Trophoblast cell (in vitro differentiated cells and primary cell): ENCODE data around the gene GAB4.
"Not testable (repeated sequence)": the region's sequence is repeated elsewhere in the genome, so short reads cannot be mapped to it uniquely, and the experiment has no call there.

Experiments used
- DNase-seq, 2 donors: peaks; one replicate each; pipeline ENCODE4 v3.0.0-alpha.2; 2016
- H2AFZ ChIP-seq: 2 replicates; pipeline ENCODE4 v1.6.1; 2013; ENCODE audit warnings: low read length, moderate library complexity, mild to moderate bottlenecking; ENCODE audit not compliant: insufficient read depth, poor library complexity
- H2AK5ac ChIP-seq: 2 replicates; pipeline ENCODE4 v1.6.1; 2013; ENCODE audit warnings: mild to moderate bottlenecking, low read length
- H2BK120ac ChIP-seq: 2 replicates; pipeline ENCODE4 v1.6.1; 2013; ENCODE audit warnings: low read length, mild to moderate bottlenecking, moderate library complexity; ENCODE audit not compliant: insufficient read depth, poor library complexity
- H2BK12ac ChIP-seq: 2 replicates; pipeline ENCODE4 v1.6.1; 2013; ENCODE audit warnings: mild to moderate bottlenecking, low read length, moderate library complexity
- H2BK5ac ChIP-seq: 2 replicates; pipeline ENCODE4 v1.6.1; 2013; ENCODE audit warnings: low read length, low read depth, moderate library complexity, mild to moderate bottlenecking; ENCODE audit not compliant: poor library complexity
- H3K14ac ChIP-seq: 2 replicates; pipeline ENCODE4 v1.6.1; 2013; ENCODE audit warnings: mild to moderate bottlenecking, low read length
- H3K18ac ChIP-seq: 2 replicates; pipeline ENCODE4 v1.6.1; 2013; ENCODE audit warnings: mild to moderate bottlenecking, low read length
- H3K23ac ChIP-seq: 2 replicates; pipeline ENCODE4 v1.6.1; 2013; ENCODE audit warnings: low read length
- H3K27ac ChIP-seq: 2 replicates; pipeline ENCODE4 v1.5.1; 2013; ENCODE audit warnings: low read depth, mild to moderate bottlenecking, inconsistent platforms, low read length, moderate library complexity
- H3K27me3 ChIP-seq: 2 replicates; pipeline ENCODE4 v1.6.1; 2013; ENCODE audit warnings: inconsistent platforms, mild to moderate bottlenecking, low read length, moderate library complexity; ENCODE audit not compliant: insufficient read depth
- H3K36me3 ChIP-seq, 2 experiments: 1 replicate in 1 of 2; 2 replicates in 1 of 2; pipeline ENCODE4 v1.6.1; 2013; ENCODE audit warnings: low read length in 2 of 2, mild to moderate bottlenecking in 2 of 2, moderate library complexity in 1 of 2; ENCODE audit not compliant: insufficient read depth in 2 of 2, control insufficient read depth in 1 of 2
- H3K4ac ChIP-seq: 2 replicates; pipeline ENCODE4 v1.6.1; 2013; ENCODE audit warnings: low read depth, mild to moderate bottlenecking, low read length, moderate library complexity
- H3K4me1 ChIP-seq, 2 experiments: 1 replicate in 1 of 2; 2 replicates in 1 of 2; pipeline ENCODE4 v1.6.1; 2013; ENCODE audit warnings: low read length in 2 of 2, mild to moderate bottlenecking in 2 of 2, moderate library complexity in 1 of 2; ENCODE audit not compliant: insufficient read depth in 2 of 2, control insufficient read depth in 1 of 2
- H3K4me2 ChIP-seq: 2 replicates; pipeline ENCODE4 v1.6.1; 2013; ENCODE audit warnings: inconsistent platforms, mild to moderate bottlenecking, low read length, moderate library complexity
- H3K4me3 ChIP-seq: 2 replicates; pipeline ENCODE4 v1.5.1; 2013; ENCODE audit warnings: mild to moderate bottlenecking, low read depth, low read length, inconsistent platforms
- H3K79me1 ChIP-seq: one replicate; pipeline ENCODE4 v1.6.1; 2013; ENCODE audit warnings: low read length
- H3K79me2 ChIP-seq: 2 replicates; pipeline ENCODE4 v1.6.1; 2013; ENCODE audit warnings: low read length, mild to moderate bottlenecking; ENCODE audit not compliant: control insufficient read depth, insufficient read depth, poor library complexity
- H3K9ac ChIP-seq: 2 replicates; pipeline ENCODE4 v1.6.1; 2013; ENCODE audit warnings: mild to moderate bottlenecking, low read length
- H3K9me3 ChIP-seq: 2 replicates; pipeline ENCODE4 v1.6.1; 2013; ENCODE audit warnings: low read depth, mild to moderate bottlenecking, control low read depth, inconsistent platforms, low read length; ENCODE audit not compliant: insufficient read depth
- H4K12ac ChIP-seq: 2 replicates; pipeline ENCODE4 v1.6.1; 2013; ENCODE audit warnings: low read depth, mild to moderate bottlenecking, low read length, moderate library complexity
- H4K8ac ChIP-seq: 2 replicates; pipeline ENCODE4 v1.6.1; 2013; ENCODE audit warnings: low read depth, mild to moderate bottlenecking, low read length, moderate library complexity
- H4K91ac ChIP-seq: one replicate; pipeline ENCODE4 v1.6.1; 2013; ENCODE audit warnings: low read depth, mild to moderate bottlenecking, low read length, moderate library complexity
- WGBS: extraction: QIAGEN DNeasy Blood & Tissue Kit; methylation state at CpG from one replicate; pipeline ENCODE4 v1.1.7; 2013; ENCODE audit warnings: missing lambda C conversion rate; ENCODE audit not compliant: insufficient read length, insufficient coverage; ENCODE audit errors: extremely low coverage; 5-methylcytosine and 5-hydroxymethylcytosine counted together

Gene GAB4

DNA sequence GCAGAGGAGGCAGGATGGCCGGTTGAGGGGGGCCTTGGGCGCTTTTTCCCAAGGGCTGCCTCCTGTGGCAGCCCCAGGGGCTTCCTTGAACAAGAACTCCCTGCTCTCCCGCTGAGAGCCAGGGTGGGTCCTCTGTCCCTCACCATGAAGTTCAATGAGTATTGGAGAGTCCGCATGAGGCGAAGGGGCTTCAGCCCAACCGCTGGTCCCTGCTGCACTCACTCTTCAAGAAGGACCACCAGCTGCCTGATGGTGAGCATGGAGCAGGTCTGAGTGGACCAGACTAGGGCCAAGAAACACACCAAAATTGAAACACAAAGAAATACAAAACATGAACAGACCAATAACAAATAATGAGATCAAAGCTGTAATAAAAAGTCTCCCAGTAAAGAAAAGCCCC is 7.5 kb upstream of the GAB4 start:
- H3K4me2 ChIP-seq, H3K4me1 ChIP-seq, H3K79me2 ChIP-seq, H3K27me3 ChIP-seq, H3K36me3 ChIP-seq, H3K23ac ChIP-seq, H2BK120ac ChIP-seq, H4K8ac ChIP-seq, DNase-seq, H3K79me1 ChIP-seq, H3K18ac ChIP-seq, H3K27ac ChIP-seq, H4K12ac ChIP-seq, H2AK5ac ChIP-seq, H3K14ac ChIP-seq, H2BK12ac ChIP-seq, H2AFZ ChIP-seq, H3K9ac ChIP-seq, H4K91ac ChIP-seq, H3K4ac ChIP-seq, H2BK5ac ChIP-seq, H3K4me3 ChIP-seq: not testable (repeated sequence)
- H3K9me3 ChIP-seq = peaks cover 24% of the 10 kb centered on the region
- no CpG with 5 or more reads among the region's 6 CpGs for WGBS

- not testable (repeated sequence) for H3K79me1 ChIP-seq, H3K79me2 ChIP-seq, H4K12ac ChIP-seq, H3K23ac ChIP-seq, H4K8ac ChIP-seq, H2AFZ ChIP-seq, H3K4me2 ChIP-seq, H3K27me3 ChIP-seq, H2AK5ac ChIP-seq, H3K4ac ChIP-seq, H3K36me3 ChIP-seq, H2BK12ac ChIP-seq, H3K9ac ChIP-seq, H3K27ac ChIP-seq, H3K18ac ChIP-seq, H3K4me1 ChIP-seq, H3K4me3 ChIP-seq, H4K91ac ChIP-seq, H3K14ac ChIP-seq, H2BK120ac ChIP-seq, H2BK5ac ChIP-seq
- H3K9me3 ChIP-seq = peaks cover 32% of the 10 kb centered on the region
- no CpG with 5 or more reads among the region's 3 CpGs for WGBS
- DNase-seq = peak; percentile 84 to 85
These were observed 6.0 kb upstream of the GAB4 start for GRCh38 chr22:17014101-17014440.

DNA sequence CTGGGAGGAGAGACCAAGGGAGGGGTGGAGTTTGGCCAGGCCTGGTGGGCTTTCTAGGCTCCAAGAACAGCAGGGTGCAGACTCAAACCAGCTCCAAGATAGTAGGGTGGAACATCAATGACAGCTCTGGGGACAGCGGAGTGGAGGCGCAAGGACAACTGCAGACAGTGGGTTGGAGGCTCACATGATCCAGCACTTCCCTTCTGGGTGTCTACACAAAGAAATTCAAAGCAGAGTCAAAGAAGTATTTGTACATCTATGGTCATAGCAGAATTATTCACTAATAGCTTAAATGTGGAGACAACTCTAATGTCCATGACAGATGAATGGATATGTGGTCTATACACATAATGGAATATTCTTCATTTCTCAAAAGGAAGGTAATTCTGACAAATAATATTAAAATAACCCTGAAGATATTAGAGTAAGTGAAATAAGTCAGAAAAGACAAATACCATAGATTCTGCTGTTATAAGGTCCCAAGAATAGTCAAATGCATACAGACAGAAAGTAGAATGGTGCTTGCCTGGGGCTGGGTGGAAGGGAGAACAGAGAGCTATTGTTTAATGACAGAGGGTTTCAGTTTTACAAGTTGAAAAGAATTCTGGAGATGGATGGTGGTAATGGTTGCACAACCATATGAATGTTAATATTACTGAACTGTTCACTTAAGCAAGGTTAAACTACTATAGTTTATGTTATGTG is 5.5 kb upstream of the GAB4 start:
- no peak overlapping the region for H4K91ac ChIP-seq
- H3K9me3 ChIP-seq = peaks cover 32% of the 10 kb centered on the region
- H3K14ac ChIP-seq = no peak overlapping the region
- H2BK12ac ChIP-seq = no peak overlapping the region
- H2BK120ac ChIP-seq = no peak overlapping the region
- no peaks in the 10 kb centered on the region for H3K4me1 ChIP-seq
- WGBS = no CpG with 5 or more reads among the region's 2 CpGs
- no peak overlapping the region for H4K8ac ChIP-seq
- no peak overlapping the region for H3K27ac ChIP-seq
- no peak for DNase-seq
- H2BK5ac ChIP-seq = no peak overlapping the region
- no peak overlapping the region for H3K23ac ChIP-seq
- H3K4me3 ChIP-seq = no peak overlapping the region
- H3K4ac ChIP-seq = no peak overlapping the region
- no peaks in the 10 kb centered on the region for H3K27me3 ChIP-seq
- H3K79me1 ChIP-seq = no peaks in the 10 kb centered on the region
- H3K79me2 ChIP-seq = no peaks in the 10 kb centered on the region
- no peak overlapping the region for H3K9ac ChIP-seq
- H2AK5ac ChIP-seq = no peak overlapping the region
- no peak overlapping the region for H2AFZ ChIP-seq
- H4K12ac ChIP-seq = no peak overlapping the region
- H3K36me3 ChIP-seq = no peaks in the 10 kb centered on the region
- H3K4me2 ChIP-seq = no peak overlapping the region
- H3K18ac ChIP-seq = no peak overlapping the region

- Histone ChIP-seq H2BK120ac (no peak overlapping the region), H3K23ac (no peak overlapping the region), H4K91ac (no peak overlapping the region), H3K18ac (no peak overlapping the region), H3K27ac (no peak overlapping the region), H3K4me3 (no peak overlapping the region), H3K9me3 (peaks cover 43% of the 10 kb centered on the region), H3K4ac (no peak overlapping the region), H3K79me2 (no peaks in the 10 kb centered on the region), H3K4me1 (no peaks in the 10 kb centered on the region), H4K12ac (no peak overlapping the region), H3K4me2 (no peak overlapping the region), H2BK12ac (no peak overlapping the region), H2AK5ac (no peak overlapping the region), H3K14ac (no peak overlapping the region), H3K79me1 (no peaks in the 10 kb centered on the region), H2BK5ac (no peak overlapping the region), H2AFZ (no peak overlapping the region), H3K9ac (no peak overlapping the region), H4K8ac (no peak overlapping the region), H3K36me3 (no peaks in the 10 kb centered on the region), H3K27me3 (peaks cover 4% of the 10 kb centered on the region)
- DNase-seq = peak; percentile 33 to 60
- no CpG with 5 or more reads among the region's 4 CpGs for WGBS
These were observed 4.2 kb upstream of the GAB4 start for GRCh38 chr22:17012267-17012666.
